Retinal pigment epithelial cell (primary cell): ENCODE results near the gene EFNA5.

ENCODE experiments used
- DNase-seq: peaks from one replicate; pipeline ENCODE4 v3.0.0-alpha.2; 2010; ENCODE audit warnings: low read depth
- H3K4me3 ChIP-seq: 2 replicates; pipeline ENCODE4 v1.5.1; 2011; ENCODE audit warnings: mild to moderate bottlenecking, low read length, control low read depth, moderate library complexity
- CTCF ChIP-seq: conservative IDR thresholded peaks from 2 replicates; pipeline ENCODE4 v1.5.1; 2011; ENCODE audit warnings: low read depth, low read length, control low read depth, inconsistent platforms

Gene EFNA5

GRCh38 chr5:107542831-107543231 is 127.9 kb downstream of the EFNA5 start:
- H3K4me3 ChIP-seq, result no peak overlapping the region
- DNase-seq, result no peak
- TF ChIP-seq CTCF, result no peak

- peak; percentile 96 for DNase-seq
- no peak overlapping the region for H3K4me3 ChIP-seq
- TF ChIP-seq CTCF, result no peak
Measured at GRCh38 chr5:107542428-107542827, 128.3 kb downstream of the EFNA5 start.

GRCh38 chr5:107541400-107541799 is 129.3 kb downstream of the EFNA5 start:
- no peak overlapping the region for H3K4me3 ChIP-seq
- no peak for DNase-seq
- TF ChIP-seq CTCF, result no peak

GRCh38 chr5:107539726-107540330 is 130.9 kb downstream of the EFNA5 start:
- TF ChIP-seq CTCF, result no peak
- H3K4me3 ChIP-seq, result no peak overlapping the region
- no peak for DNase-seq

GRCh38 chr5:107538805-107539445 is 131.8 kb downstream of the EFNA5 start:
- no peak for DNase-seq
- TF ChIP-seq CTCF, result no peak
- no peak overlapping the region for H3K4me3 ChIP-seq

GRCh38 chr5:107538331-107538730 is 132.4 kb downstream of the EFNA5 start:
- no peak overlapping the region for H3K4me3 ChIP-seq
- no peak for TF ChIP-seq CTCF
- no peak for DNase-seq

GRCh38 chr5:107535849-107536248 is 134.9 kb downstream of the EFNA5 start:
- DNase-seq, result no peak
- no peak for TF ChIP-seq CTCF
- H3K4me3 ChIP-seq, result no peak overlapping the region
